ENCODE measurements around the gene CSK. TPM values are rescaled to one million over a fixed set of nuclear protein-coding genes. Genes with fewer than 3 reads are reported as not detected.

The CSK gene
- total and polyA plus RNA-seq, 2 of the 8 experiments (the other 6 are each of a cell fraction or from before 2014, with no cell fraction given): 13.7 to 50.2 TPM

GRCh38 chr15:74804935-74805334 lies 23.1 kb downstream of the CSK start:
- Histone ChIP-seq H2AK5ac (ENCODE audit: low read depth, low read length) (no peak overlapping the region), H3K79me2 (ENCODE audit: control insufficient read depth in 1 of 2, insufficient read depth in 2 of 2, low read length in 2 of 2) (no peaks in the 10 kb centered on the region), H3K56ac (replicated peaks; ENCODE audit: insufficient read length, low read depth, low read length) (no peak overlapping the region), H3K4ac (replicated peaks; ENCODE audit: insufficient read length, low read depth, low read length) (no peak overlapping the region), H4K91ac (replicated peaks; ENCODE audit: insufficient read length, low read length) (no peak overlapping the region), H3K27me3 (replicated peaks in 1 of 4; ENCODE audit: control insufficient read depth in 3 of 4, extremely low read depth in 1 of 4, insufficient read depth in 3 of 4, low read length in 3 of 4) (no peaks in the 10 kb centered on the region), H3K14ac (ENCODE audit: insufficient read length) (no peak overlapping the region), H2BK120ac (replicated peaks; ENCODE audit: low read depth, low read length) (no peak overlapping the region), H2AFZ (ENCODE audit: low read length) (no peak overlapping the region), H2BK20ac (ENCODE audit: low read length) (no peak overlapping the region), H3K18ac (ENCODE audit: extremely low read depth, low read length) (no peak overlapping the region), H3K23ac (ENCODE audit: insufficient read length) (no peak overlapping the region), H3K4me2 (ENCODE audit: insufficient read depth in 1 of 2, low read depth in 2 of 2, low read length in 2 of 2) (no peak overlapping the region), H4K8ac (ENCODE audit: extremely low read depth, insufficient read depth, low read length) (no peak overlapping the region), H3K36me3 (ENCODE audit: control insufficient read depth in 2 of 4, insufficient read depth in 4 of 4, low read length in 3 of 4) (peaks cover 0 to 14% (median 0%) of the 10 kb centered on the region in 4 experiments; a peak in 1 of 8 replicates), H3K9me3 (ENCODE audit: insufficient read depth in 2 of 2, low read depth in 1 of 2, low read length in 1 of 2) (no peaks in the 10 kb centered on the region), H4K5ac (ENCODE audit: insufficient read length, low read depth, low read length) (no peak overlapping the region), H2BK5ac (ENCODE audit: low read depth, low read length) (no peak overlapping the region), H2BK12ac (ENCODE audit: low read depth, low read length) (no peak overlapping the region), H3K23me2 (ENCODE audit: low read depth, low read length) (no peaks in the 10 kb centered on the region), H3K27ac (ENCODE audit: low read depth, low read length) (no peak overlapping the region), H3K4me1 (replicated peaks in 1 of 4; ENCODE audit: control insufficient read depth in 3 of 4, insufficient read depth in 4 of 4, low read length in 3 of 4) (peaks cover 0 to 5% (median 3%) of the 10 kb centered on the region in 4 experiments; a peak in 4 of 7 replicates), H3K79me1 (ENCODE audit: low read depth, low read length) (no peaks in the 10 kb centered on the region), H2BK15ac (ENCODE audit: low read length) (no peak overlapping the region), H3K4me3 (ENCODE audit: extremely low read depth in 1 of 4, insufficient read depth in 2 of 4, low read depth in 3 of 4, low read length in 4 of 4) (no peak overlapping the region), H4K20me1 (replicated peaks in 1 of 2; ENCODE audit: control insufficient read depth in 1 of 2, insufficient read depth in 2 of 2, low read length in 2 of 2) (peaks cover 0 to 3% of the 10 kb centered on the region in 2 experiments), H3K9ac (replicated peaks in 1 of 4; ENCODE audit: extremely low read depth in 1 of 4, low read depth in 3 of 4, low read length in 3 of 4) (no peak overlapping the region)
- no peak for DNase-seq (ENCODE audit: low read depth in 1 of 2, low spot score in 2 of 2)
- ChIA-PET POLR2A (ENCODE audit: partially characterized antibody) (interaction anchor here (0.5 to 2.1 kb wide), 8 partner anchors 12 to 119 kb away, joined by 3 to 4 read pairs (median 4); no protein-coding TSS in a partner anchor), CTCF (ENCODE audit: partially characterized antibody) (interaction anchor here (0.9 to 10.2 kb wide), 15 partner anchors 8 to 175 kb away, joined by 3 to 113 read pairs (median 7); partner anchors contain the start of genes CPLX3 and LMAN1L)
- 87% methylated on average over 5 of the region's 6 CpGs; no CpG with 5 or more reads in 1 of the 2 experiments for WGBS, 2 experiments (ENCODE audit: extremely low coverage in 1 of 2, insufficient coverage in 1 of 2, insufficient read length in 1 of 2, insufficient replicate concordance in 2 of 2, low coverage in 1 of 2, low lambda C conversion rate in 2 of 2, missing lambda C conversion rate in 1 of 2)
- FAIRE-seq: no peak
